Skeletal muscle tissue (tissue), 4 donors: ENCODE results near the gene TSG101. TPM values are rescaled to one million over a fixed set of nuclear protein-coding genes. Genes with fewer than 3 reads are reported as not detected.

ENCODE experiments used
- H3K27ac ChIP-seq: one replicate; pipeline ENCODE4 v1.7.0; 2013; ENCODE audit warnings: mild to moderate bottlenecking, low read depth, low read length, inconsistent platforms
- H3K27me3 ChIP-seq, 3 donors: one replicate each; pipeline ENCODE4 v1.7.0; 2013; ENCODE audit warnings: low read length in 3 of 3; ENCODE audit not compliant: control insufficient read depth in 3 of 3, insufficient read depth in 3 of 3
- H3K36me3 ChIP-seq, 3 donors: one replicate each; pipeline ENCODE4 v1.7.0; 2013; ENCODE audit warnings: low read length in 3 of 3; ENCODE audit not compliant: control insufficient read depth in 3 of 3, insufficient read depth in 3 of 3
- H3K4me1 ChIP-seq, 3 donors: one replicate each; pipeline ENCODE4 v1.7.0; 2013; ENCODE audit warnings: low read length in 3 of 3, mild to moderate bottlenecking in 3 of 3; ENCODE audit not compliant: control insufficient read depth in 3 of 3, insufficient read depth in 3 of 3
- H3K4me3 ChIP-seq, 3 donors: one replicate each; pipeline ENCODE4 v1.7.0; 2013; ENCODE audit warnings: low read length in 3 of 3
- H3K9ac ChIP-seq, 3 donors: one replicate each; pipeline ENCODE4 v1.7.0; 2013; ENCODE audit warnings: low read length in 3 of 3, mild to moderate bottlenecking in 3 of 3, moderate library complexity in 2 of 3, low read depth in 1 of 3
- H3K9me3 ChIP-seq, 3 donors: one replicate each; pipeline ENCODE4 v1.7.0; 2013; ENCODE audit warnings: low read length in 3 of 3; ENCODE audit not compliant: control insufficient read depth in 3 of 3
- total RNA-seq: library from RNA; depleted of rRNA; stranded (reverse); fragments of >200 nt; gene quantifications from one replicate; pipeline ENCODE4 v1.2.3, GENCODE V29; 2014
- donor health status: Osteomylitis.

TSG101 gene, protein sequence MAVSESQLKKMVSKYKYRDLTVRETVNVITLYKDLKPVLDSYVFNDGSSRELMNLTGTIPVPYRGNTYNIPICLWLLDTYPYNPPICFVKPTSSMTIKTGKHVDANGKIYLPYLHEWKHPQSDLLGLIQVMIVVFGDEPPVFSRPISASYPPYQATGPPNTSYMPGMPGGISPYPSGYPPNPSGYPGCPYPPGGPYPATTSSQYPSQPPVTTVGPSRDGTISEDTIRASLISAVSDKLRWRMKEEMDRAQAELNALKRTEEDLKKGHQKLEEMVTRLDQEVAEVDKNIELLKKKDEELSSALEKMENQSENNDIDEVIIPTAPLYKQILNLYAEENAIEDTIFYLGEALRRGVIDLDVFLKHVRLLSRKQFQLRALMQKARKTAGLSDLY
- 45.4 TPM for total RNA-seq

- Histone ChIP-seq H3K4me3 (peak within 1 kb of the TSS; percentile 82 to 98 (median 96)), H3K9ac (peak within 1 kb of the TSS; percentile 90 to 100 (median 97)), H3K36me3 (peaks cover 0 to 6% (median 6%) of the 10 kb centered on the region in 3 donors), H3K4me1 (peaks cover 4 to 12% (median 10%) of the 10 kb centered on the region in 3 donors), H3K27ac (peak within 1 kb of the TSS; percentile 91), H3K9me3 (no peaks in the 10 kb centered on the region), H3K27me3 (no peaks in the 10 kb centered on the region)
Measured at GRCh38 chr11:18526521-18527296, at the start of gene TSG101. TSG101 (minus strand) TSS chr11:18526942; CDS start chr11:18526816, 126 bp downstream.

GRCh38 chr11:18575361-18575760 lies 48.6 kb upstream of the TSG101 start:
- H3K27me3 ChIP-seq: no peaks in the 10 kb centered on the region
- no peak overlapping the region for H3K27ac ChIP-seq
- no peak overlapping the region for H3K9ac ChIP-seq
- no peaks in the 10 kb centered on the region for H3K4me1 ChIP-seq
- no peak overlapping the region for H3K4me3 ChIP-seq
- H3K36me3 ChIP-seq: peaks cover 11 to 36% (median 30%) of the 10 kb centered on the region in 3 donors
- H3K9me3 ChIP-seq: no peaks in the 10 kb centered on the region

DNA sequence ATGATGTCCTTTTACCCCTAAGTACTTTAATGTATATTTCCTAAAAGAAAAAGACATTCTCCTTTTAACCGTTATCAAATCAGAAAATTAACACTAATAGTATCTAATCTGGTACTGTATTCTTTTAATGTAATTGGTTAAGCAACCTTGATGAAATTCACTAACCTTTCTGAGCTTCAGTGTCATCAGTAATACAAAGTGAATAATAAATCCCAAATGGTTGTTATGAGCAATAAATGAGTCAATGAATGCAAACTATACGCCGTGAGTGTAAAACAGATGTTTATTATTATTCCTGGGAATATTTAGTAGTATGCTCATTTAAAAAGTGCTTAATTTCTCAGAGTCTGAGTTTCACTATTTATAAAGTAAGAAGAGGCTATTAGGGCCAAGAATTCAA lies 40.3 kb upstream of the TSG101 start:
- Histone ChIP-seq H3K27me3 (no peaks in the 10 kb centered on the region), H3K4me3 (no peak overlapping the region), H3K9ac (no peak overlapping the region)

GRCh38 chr11:18566406-18566805 lies 39.7 kb upstream of the TSG101 start:
- Histone ChIP-seq H3K9ac (no peak overlapping the region), H3K27ac (no peak overlapping the region), H3K9me3 (no peaks in the 10 kb centered on the region)

More for the DNA sequence above, 40.3 kb upstream of the TSG101 start:
- no peak overlapping the region for H3K27ac ChIP-seq
- peaks cover 13 to 16% (median 14%) of the 10 kb centered on the region in 3 donors for H3K36me3 ChIP-seq
- no peaks in the 10 kb centered on the region for H3K4me1 ChIP-seq
- no peaks in the 10 kb centered on the region for H3K9me3 ChIP-seq

GRCh38 chr11:18564149-18564548 lies 37.4 kb upstream of the TSG101 start:
- Histone ChIP-seq H3K27ac (no peak overlapping the region), H3K9ac (no peak overlapping the region), H3K9me3 (no peaks in the 10 kb centered on the region), H3K36me3 (peaks cover 0 to 18% (median 5%) of the 10 kb centered on the region in 3 donors), H3K27me3 (no peaks in the 10 kb centered on the region), H3K4me1 (no peaks in the 10 kb centered on the region), H3K4me3 (no peak overlapping the region)

More at GRCh38 chr11:18566406-18566805, 39.7 kb upstream of the TSG101 start:
- H3K4me3 ChIP-seq: no peak overlapping the region
- H3K4me1 ChIP-seq: no peaks in the 10 kb centered on the region
- peaks cover 10 to 12% (median 11%) of the 10 kb centered on the region in 3 donors for H3K36me3 ChIP-seq
- no peaks in the 10 kb centered on the region for H3K27me3 ChIP-seq

- H3K4me3 ChIP-seq: no peak overlapping the region
- H3K27me3 ChIP-seq: no peaks in the 10 kb centered on the region
- H3K9me3 ChIP-seq: no peaks in the 10 kb centered on the region
- H3K4me1 ChIP-seq: no peaks in the 10 kb centered on the region
- H3K9ac ChIP-seq: no peak overlapping the region
- H3K27ac ChIP-seq: no peak overlapping the region
- H3K36me3 ChIP-seq: peaks cover 1 to 19% (median 5%) of the 10 kb centered on the region in 3 donors
Measured at GRCh38 chr11:18563090-18563730, 36.5 kb upstream of the TSG101 start.

- Histone ChIP-seq H3K27ac (no peak overlapping the region), H3K4me1 (no peaks in the 10 kb centered on the region), H3K9ac (no peak overlapping the region), H3K36me3 (peaks cover 6 to 26% (median 10%) of the 10 kb centered on the region in 3 donors), H3K9me3 (no peaks in the 10 kb centered on the region), H3K27me3 (no peaks in the 10 kb centered on the region), H3K4me3 (no peak overlapping the region)
Measured at GRCh38 chr11:18548001-18548400, 21.3 kb upstream of the TSG101 start.

GRCh38 chr11:18540207-18541009 lies 13.7 kb upstream of the TSG101 start:
- H3K36me3 ChIP-seq: peaks cover 6 to 31% (median 13%) of the 10 kb centered on the region in 3 donors
- no peaks in the 10 kb centered on the region for H3K4me1 ChIP-seq
- no peak overlapping the region for H3K4me3 ChIP-seq

DNA sequence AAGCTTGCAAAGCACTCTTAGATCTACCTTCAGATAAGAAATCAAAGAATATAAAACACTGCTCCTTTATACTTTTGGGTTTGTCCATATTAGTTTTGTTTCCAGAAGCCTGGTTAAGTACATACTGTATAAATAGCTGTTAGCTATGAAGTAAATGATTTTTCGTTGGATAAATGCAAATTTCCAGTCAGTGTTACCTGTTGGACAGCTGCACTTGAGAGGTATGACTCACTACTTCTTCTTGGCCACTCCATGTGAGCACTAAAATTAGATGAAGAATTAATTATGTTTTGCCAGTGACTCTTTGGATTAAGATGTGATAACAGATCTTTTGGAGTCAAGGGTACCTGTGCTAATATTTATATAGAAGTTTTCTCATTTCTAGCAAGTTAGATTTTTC lies 9.5 kb upstream of the TSG101 start:
- Histone ChIP-seq H3K36me3 (peaks cover 0 to 15% (median 12%) of the 10 kb centered on the region in 3 donors), H3K4me1 (no peaks in the 10 kb centered on the region), H3K9ac (no peak overlapping the region), H3K9me3 (no peaks in the 10 kb centered on the region), H3K4me3 (no peak overlapping the region), H3K27ac (no peak overlapping the region), H3K27me3 (no peaks in the 10 kb centered on the region)

More at GRCh38 chr11:18540207-18541009, 13.7 kb upstream of the TSG101 start:
- Histone ChIP-seq H3K9ac (no peak overlapping the region), H3K9me3 (no peaks in the 10 kb centered on the region), H3K27ac (no peak overlapping the region), H3K27me3 (no peaks in the 10 kb centered on the region)
